ENCODE results near the gene FOXP4. TPM values are rescaled to one million over a fixed set of nuclear protein-coding genes. Genes with fewer than 3 reads are reported as not detected.

FOXP4 gene
- total and polyA plus RNA-seq, 2 of the 13 experiments (the other 11 are each of a cell fraction or from before 2014, with no cell fraction given), result 11.0 to 12.4 TPM

DNA sequence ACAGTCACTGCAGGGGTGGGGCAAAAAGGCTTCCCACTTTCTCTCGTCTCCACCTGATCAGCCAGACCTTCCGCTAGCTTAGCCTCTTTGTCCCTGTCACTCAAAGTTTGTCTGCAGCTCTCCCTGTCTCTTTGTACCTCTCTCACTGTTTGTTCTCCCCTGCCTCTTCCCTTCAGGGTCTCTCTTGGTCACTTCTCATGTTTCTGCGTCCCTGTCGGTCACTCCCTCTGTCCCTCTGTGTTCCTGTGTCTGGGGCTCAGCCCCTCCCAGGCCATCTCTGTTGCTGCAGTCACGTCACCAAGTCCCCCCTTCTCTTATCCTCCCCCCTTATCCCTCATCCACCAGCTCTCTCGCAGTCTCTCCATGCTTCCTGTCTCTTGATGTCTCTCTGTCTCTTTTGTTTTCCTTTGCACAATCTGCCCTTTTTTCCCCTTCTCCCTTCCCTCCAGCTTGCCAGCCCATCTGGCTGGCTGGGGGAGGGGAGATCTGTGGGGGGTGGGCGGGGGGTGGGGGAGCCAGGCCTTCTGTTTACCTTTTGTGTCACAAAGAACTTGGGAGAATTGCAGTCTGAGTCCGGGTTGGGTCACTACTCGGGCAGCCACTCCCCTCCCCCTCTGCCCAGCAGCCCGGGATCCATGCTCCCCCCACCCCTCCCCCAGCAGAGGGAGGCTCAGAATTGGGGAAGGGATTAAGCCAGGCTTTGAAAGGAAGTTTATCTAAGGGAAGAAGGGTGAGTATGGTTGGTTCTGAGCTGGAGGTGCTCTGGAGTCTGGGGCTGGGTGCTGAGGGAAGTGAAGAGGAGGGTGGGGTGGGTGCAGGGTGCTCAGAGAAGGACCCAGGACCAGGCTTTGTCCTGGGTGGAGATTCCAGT is 32.3 kb downstream of the FOXP4 start (continued):
- TF ChIP-seq, protein P1, sequence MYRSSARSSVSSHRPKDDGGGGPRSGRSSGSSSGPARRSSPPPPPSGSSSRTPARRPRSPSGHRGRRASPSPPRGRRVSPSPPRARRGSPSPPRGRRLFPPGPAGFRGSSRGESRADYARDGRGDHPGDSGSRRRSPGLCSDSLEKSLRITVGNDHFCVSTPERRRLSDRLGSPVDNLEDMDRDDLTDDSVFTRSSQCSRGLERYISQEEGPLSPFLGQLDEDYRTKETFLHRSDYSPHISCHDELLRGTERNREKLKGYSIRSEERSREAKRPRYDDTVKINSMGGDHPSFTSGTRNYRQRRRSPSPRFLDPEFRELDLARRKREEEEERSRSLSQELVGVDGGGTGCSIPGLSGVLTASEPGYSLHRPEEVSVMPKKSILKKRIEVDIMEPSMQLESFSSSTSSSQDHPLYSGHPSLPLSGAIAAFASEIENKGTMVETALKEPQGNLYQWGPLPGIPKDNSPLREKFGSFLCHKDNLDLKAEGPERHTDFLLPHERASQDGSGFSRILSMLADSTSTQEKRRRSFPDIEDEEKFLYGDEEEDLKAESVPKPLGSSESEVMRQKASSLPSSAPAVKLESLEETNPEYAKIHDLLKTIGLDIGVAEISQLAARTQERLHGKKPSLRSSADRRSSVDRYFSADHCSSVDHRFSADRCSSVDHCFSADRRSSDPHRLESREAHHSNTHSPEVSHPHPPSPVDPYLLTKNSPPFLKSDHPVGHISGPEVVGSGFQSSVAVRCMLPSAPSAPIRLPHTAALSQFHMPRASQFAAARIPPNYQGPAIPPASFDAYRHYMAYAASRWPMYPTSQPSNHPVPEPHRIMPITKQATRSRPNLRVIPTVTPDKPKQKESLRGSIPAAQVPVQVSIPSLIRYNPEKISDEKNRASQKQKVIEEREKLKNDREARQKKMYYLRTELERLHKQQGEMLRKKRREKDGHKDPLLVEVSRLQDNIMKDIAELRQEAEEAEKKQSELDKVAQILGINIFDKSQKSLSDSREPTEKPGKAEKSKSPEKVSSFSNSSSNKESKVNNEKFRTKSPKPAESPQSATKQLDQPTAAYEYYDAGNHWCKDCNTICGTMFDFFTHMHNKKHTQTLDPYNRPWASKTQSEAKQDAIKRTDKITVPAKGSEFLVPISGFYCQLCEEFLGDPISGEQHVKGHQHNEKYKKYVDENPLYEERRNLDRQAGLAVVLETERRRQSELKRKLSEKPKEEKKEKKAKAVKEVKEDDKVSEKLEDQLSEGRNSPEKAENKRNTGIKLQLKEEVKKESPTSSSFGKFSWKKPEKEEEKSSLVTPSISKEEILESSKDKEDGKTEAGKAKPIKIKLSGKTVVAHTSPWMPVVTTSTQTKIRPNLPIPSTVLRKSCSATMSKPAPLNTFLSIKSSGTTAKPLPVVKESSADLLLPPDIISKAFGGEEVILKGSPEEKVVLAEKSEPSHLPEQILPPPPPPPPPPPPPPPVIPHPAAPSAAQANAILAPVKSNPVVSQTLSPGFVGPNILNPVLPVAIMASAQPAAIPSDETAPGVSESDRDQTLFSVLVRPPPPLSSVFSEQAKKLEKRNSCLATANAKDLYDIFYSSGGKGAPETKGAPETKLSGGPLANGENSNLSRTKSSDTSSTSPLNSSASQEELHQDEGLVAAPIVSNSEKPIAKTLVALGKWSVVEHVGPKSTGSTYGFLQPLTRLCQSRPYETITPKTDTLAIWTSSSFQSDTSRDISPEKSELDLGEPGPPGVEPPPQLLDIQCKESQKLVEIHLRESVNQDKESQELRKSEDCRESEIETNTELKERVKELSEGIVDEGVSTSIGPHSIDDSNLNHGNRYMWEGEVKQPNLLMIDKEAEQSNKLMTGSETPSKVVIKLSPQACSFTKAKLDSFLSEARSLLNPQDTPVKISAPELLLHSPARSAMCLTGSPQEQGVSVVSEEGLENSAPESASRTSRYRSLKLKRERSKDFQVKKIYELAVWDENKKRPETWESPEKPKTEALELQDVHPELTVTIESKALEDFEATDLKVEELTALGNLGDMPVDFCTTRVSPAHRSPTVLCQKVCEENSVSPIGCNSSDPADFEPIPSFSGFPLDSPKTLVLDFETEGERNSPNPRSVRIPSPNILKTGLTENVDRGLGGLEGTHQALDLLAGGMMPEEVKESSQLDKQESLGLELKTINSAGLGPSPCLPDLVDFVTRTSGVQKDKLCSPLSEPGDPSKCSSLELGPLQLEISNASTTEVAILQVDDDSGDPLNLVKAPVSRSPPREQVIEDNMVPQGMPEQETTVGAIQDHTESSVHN (CRISPR knock-in tag; IDR thresholded peaks at IDR 0.05), result no peak
- TF ChIP-seq, protein P2, sequence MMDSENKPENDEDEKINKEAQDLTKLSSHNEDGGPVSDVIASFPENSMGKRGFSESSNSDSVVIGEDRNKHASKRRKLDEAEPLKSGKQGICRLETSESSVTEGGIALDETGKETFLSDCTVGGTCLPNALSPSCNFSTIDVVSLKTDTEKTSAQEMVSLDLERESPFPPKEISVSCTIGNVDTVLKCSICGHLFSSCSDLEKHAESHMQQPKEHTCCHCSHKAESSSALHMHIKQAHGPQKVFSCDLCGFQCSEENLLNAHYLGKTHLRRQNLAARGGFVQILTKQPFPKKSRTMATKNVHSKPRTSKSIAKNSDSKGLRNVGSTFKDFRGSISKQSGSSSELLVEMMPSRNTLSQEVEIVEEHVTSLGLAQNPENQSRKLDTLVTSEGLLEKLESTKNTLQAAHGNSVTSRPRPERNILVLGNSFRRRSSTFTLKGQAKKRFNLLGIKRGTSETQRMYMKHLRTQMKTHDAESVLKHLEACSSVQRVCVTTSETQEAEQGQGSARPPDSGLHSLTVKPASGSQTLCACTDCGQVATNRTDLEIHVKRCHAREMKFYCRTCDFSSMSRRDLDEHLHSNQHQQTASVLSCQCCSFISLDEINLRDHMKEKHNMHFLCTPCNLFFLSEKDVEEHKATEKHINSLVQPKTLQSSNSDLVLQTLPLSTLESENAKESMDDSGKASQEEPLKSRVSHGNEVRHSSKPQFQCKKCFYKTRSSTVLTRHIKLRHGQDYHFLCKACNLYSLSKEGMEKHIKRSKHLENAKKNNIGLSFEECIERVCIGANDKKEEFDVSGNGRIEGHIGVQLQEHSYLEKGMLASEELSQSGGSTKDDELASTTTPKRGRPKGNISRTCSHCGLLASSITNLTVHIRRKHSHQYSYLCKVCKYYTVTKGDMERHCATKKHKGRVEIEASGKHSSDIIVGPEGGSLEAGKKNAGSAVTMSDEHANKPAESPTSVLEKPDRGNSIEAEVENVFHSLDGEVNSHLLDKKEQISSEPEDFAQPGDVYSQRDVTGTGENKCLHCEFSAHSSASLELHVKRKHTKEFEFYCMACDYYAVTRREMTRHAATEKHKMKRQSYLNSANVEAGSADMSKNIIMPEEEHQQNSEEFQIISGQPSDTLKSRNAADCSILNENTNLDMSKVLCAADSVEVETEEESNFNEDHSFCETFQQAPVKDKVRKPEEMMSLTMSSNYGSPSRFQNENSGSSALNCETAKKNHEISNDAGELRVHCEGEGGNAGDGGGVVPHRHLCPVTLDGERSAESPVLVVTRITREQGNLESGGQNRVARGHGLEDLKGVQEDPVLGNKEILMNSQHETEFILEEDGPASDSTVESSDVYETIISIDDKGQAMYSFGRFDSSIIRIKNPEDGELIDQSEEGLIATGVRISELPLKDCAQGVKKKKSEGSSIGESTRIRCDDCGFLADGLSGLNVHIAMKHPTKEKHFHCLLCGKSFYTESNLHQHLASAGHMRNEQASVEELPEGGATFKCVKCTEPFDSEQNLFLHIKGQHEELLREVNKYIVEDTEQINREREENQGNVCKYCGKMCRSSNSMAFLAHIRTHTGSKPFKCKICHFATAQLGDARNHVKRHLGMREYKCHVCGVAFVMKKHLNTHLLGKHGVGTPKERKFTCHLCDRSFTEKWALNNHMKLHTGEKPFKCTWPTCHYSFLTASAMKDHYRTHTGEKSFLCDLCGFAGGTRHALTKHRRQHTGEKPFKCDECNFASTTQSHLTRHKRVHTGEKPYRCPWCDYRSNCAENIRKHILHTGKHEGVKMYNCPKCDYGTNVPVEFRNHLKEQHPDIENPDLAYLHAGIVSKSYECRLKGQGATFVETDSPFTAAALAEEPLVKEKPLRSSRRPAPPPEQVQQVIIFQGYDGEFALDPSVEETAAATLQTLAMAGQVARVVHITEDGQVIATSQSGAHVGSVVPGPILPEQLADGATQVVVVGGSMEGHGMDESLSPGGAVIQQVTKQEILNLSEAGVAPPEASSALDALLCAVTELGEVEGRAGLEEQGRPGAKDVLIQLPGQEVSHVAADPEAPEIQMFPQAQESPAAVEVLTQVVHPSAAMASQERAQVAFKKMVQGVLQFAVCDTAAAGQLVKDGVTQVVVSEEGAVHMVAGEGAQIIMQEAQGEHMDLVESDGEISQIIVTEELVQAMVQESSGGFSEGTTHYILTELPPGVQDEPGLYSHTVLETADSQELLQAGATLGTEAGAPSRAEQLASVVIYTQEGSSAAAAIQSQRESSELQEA (CRISPR knock-in tag; IDR thresholded peaks at IDR 0.05; ENCODE audit: not compliant biosample characterization), result no peak
- TF ChIP-seq MED13 (CRISPR knock-in tag; IDR thresholded peaks at IDR 0.05), result no peak
- peak; percentile 70 for TF ChIP-seq ZNF781 (CRISPR knock-in tag; IDR thresholded peaks at IDR 0.05; ENCODE audit: borderline replicate concordance, not compliant biosample characterization)
- TF ChIP-seq ZNF138 (CRISPR knock-in tag; IDR thresholded peaks at IDR 0.05; ENCODE audit: low read depth), result no peak
- TF ChIP-seq, protein P3, sequence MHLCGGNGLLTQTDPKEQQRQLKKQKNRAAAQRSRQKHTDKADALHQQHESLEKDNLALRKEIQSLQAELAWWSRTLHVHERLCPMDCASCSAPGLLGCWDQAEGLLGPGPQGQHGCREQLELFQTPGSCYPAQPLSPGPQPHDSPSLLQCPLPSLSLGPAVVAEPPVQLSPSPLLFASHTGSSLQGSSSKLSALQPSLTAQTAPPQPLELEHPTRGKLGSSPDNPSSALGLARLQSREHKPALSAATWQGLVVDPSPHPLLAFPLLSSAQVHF (CRISPR knock-in tag; IDR thresholded peaks at IDR 0.05), result no peak
- no peak for TF ChIP-seq RORA (CRISPR knock-in tag; IDR thresholded peaks at IDR 0.05)
- peak; percentile 64 for TF ChIP-seq ZNF317 (CRISPR knock-in tag; IDR thresholded peaks at IDR 0.05)
- TF ChIP-seq ZNF20 (CRISPR knock-in tag; IDR thresholded peaks at IDR 0.05), result no peak
- peak; percentile 81; the same call in 1 of the 2 replicates for TF ChIP-seq MIXL1 (CRISPR knock-in tag; IDR thresholded peaks at IDR 0.05)
- TF ChIP-seq GTF3A (CRISPR knock-in tag; conservative IDR thresholded peaks at IDR 0.05), result no peak

Data from HepG2 (cell line).